GM21737 (cell line): ENCODE data around the gene SV2C.

Source experiments
- ATAC-seq: cut with Tn5 transposase; IDR thresholded peaks from one replicate; pipeline ENCODE4 v1.9.1; 2021; ENCODE audit warnings: mild to moderate bottlenecking, moderate library complexity; ENCODE audit not compliant: unreplicated experiment

Gene SV2C

GRCh38 chr5:76249621-76250020 lies 166.4 kb downstream of the SV2C start:
- no peak for ATAC-seq

GRCh38 chr5:76250463-76250862 lies 167.3 kb downstream of the SV2C start:
- no peak for ATAC-seq

GRCh38 chr5:76251656-76252055 lies 168.5 kb downstream of the SV2C start:
- no peak for ATAC-seq

- ATAC-seq = no peak
These were observed 169.3 kb downstream of the SV2C start for GRCh38 chr5:76252437-76252836.

- peak; percentile 82 for ATAC-seq
These were observed 173.1 kb downstream of the SV2C start for GRCh38 chr5:76256116-76256889.

GRCh38 chr5:76257225-76257833 lies 174.1 kb downstream of the SV2C start:
- no peak for ATAC-seq

- no peak for ATAC-seq
These were observed 174.7 kb downstream of the SV2C start for GRCh38 chr5:76257897-76258296.

GRCh38 chr5:76264681-76265080 lies 181.5 kb downstream of the SV2C start:
- no peak for ATAC-seq

- no peak for ATAC-seq
These were observed 186.2 kb downstream of the SV2C start for GRCh38 chr5:76269259-76269931.

- ATAC-seq = no peak
These were observed 186.9 kb downstream of the SV2C start for GRCh38 chr5:76269932-76270610.

- ATAC-seq = no peak
These were observed 188.7 kb downstream of the SV2C start for GRCh38 chr5:76271836-76272235.

GRCh38 chr5:76273206-76273885 lies 190.2 kb downstream of the SV2C start:
- ATAC-seq = no peak

- ATAC-seq = no peak
These were observed 191.4 kb downstream of the SV2C start for GRCh38 chr5:76274571-76274970.

GRCh38 chr5:76277736-76278135 lies 194.6 kb downstream of the SV2C start:
- ATAC-seq = no peak

GRCh38 chr5:76278261-76278789 lies 195.1 kb downstream of the SV2C start:
- ATAC-seq = no peak

GRCh38 chr5:76280494-76280893 lies 197.3 kb downstream of the SV2C start:
- no peak for ATAC-seq

GRCh38 chr5:76283670-76284069 lies 200.5 kb downstream of the SV2C start:
- ATAC-seq = no peak

GRCh38 chr5:76289692-76290091 lies 206.5 kb downstream of the SV2C start:
- no peak for ATAC-seq

- ATAC-seq = no peak
These were observed 207.2 kb downstream of the SV2C start for GRCh38 chr5:76290321-76290757.

GRCh38 chr5:76291305-76292077 lies 208.3 kb downstream of the SV2C start:
- ATAC-seq = no peak
